MCF 10A (cell line): Measurements from ENCODE around the gene ITGA4. TPM values are rescaled to one million over a fixed set of nuclear protein-coding genes. Genes with fewer than 3 reads are reported as not detected.
A peak's percentile ranks its signal among the peaks of the same experiment; 100 is the strongest.

ENCODE experiments used
- BruUV-seq: library from RNA; stranded (reverse); fragments of 400-500 nt; replicated peaks from 2 replicates; lab custom pipeline; 2021; lab: Mats Ljungman, UMichigan
- CTCF ChIA-PET: fragments of 300-600 bp; sonication (Branson Sonifier 250); formaldehyde crosslinking; extraction: SDS; loops from one replicate; lab custom pipeline; 2021; ENCODE audit warnings: antibody characterized with exemption, inconsistent platforms; lab: Yijun Ruan, JAX
- POLR2A ChIA-PET: fragments of 300-600, 350-650 bp; sonication (Branson Sonifier 250); formaldehyde crosslinking; extraction: SDS; loops from one replicate; lab custom pipeline; 2020; ENCODE audit warnings: antibody characterized with exemption, inconsistent platforms; lab: Yijun Ruan, JAX
- DNase-seq: peaks from one replicate; pipeline ENCODE4 v3.0.0-alpha.2; 2018; ENCODE audit not compliant: unreplicated experiment
- H3K27ac Mint-ChIP-seq: one replicate; pipeline ENCODE4 v1.8.0; 2022; ENCODE audit warnings: mild to moderate bottlenecking, low read depth, mixed read lengths; ENCODE audit not compliant: unreplicated experiment
- H3K27me3 Mint-ChIP-seq: one replicate; pipeline ENCODE4 v1.8.0; 2022; ENCODE audit warnings: mixed read lengths; ENCODE audit not compliant: insufficient read depth, unreplicated experiment
- H3K36me3 Mint-ChIP-seq: one replicate; pipeline ENCODE4 v1.8.0; 2022; ENCODE audit warnings: mild to moderate bottlenecking, moderate library complexity, mixed read lengths; ENCODE audit not compliant: insufficient read depth, unreplicated experiment
- H3K4me1 Mint-ChIP-seq: one replicate; pipeline ENCODE4 v1.8.0; 2022; ENCODE audit warnings: mixed read lengths; ENCODE audit not compliant: insufficient read depth, unreplicated experiment
- H3K4me3 Mint-ChIP-seq: one replicate; pipeline ENCODE4 v1.8.0; 2022; ENCODE audit warnings: mild to moderate bottlenecking, moderate library complexity, mixed read lengths; ENCODE audit not compliant: unreplicated experiment
- H3K9me3 Mint-ChIP-seq: one replicate; pipeline ENCODE4 v1.8.0; 2022; ENCODE audit warnings: mixed read lengths; ENCODE audit not compliant: unreplicated experiment
- intact Hi-C: fragments of 100-400 bp; cut with micrococcal nuclease; formaldehyde crosslinking; loops from 2 replicates; pipeline ENCODE4 v1.14.1; 2022
- total RNA-seq: library from RNA; stranded (reverse); gene quantifications from 2 replicates; pipeline ENCODE4 v1.2.3, GENCODE V29; 2022
- TF ChIP-seq, protein P1 (sequence below): fragments of 200-600 bp; IDR thresholded peaks from one replicate; pipeline ENCODE4 v1.8.0; 2022; ENCODE audit warnings: antibody characterized with exemption, mild to moderate bottlenecking; ENCODE audit not compliant: unreplicated experiment

ITGA4 gene
- total RNA-seq, 1 experiment from 2014 or later, result 0.19 TPM

DNA sequence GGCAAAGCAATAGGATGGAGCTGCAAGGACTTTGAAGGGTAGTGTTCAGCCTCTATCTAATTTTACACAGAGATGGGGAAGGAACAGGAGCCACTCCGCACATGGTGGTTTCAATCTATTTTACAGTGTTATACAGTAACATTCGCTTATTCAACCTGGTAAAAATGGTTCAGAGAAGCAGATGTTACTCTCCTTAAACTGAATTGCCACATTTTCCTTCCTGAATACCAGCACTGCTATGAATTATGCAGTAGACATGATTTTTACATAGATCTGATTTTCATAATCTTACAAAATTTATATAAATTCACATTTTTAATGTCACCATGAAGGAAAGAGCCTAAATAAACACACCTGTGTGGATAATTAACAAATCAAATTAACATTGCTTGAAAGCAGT, 85.0 kb downstream of the ITGA4 start:
- no TSS peak for BruUV-seq
- no peaks in the 10 kb centered on the region for H3K27me3 Mint-ChIP-seq
- intact Hi-C loops, result no loop called here
- H3K4me1 Mint-ChIP-seq, result no peaks in the 10 kb centered on the region
- ChIA-PET CTCF (no interaction called here), POLR2A (no interaction called here)
- TF ChIP-seq, protein P1, sequence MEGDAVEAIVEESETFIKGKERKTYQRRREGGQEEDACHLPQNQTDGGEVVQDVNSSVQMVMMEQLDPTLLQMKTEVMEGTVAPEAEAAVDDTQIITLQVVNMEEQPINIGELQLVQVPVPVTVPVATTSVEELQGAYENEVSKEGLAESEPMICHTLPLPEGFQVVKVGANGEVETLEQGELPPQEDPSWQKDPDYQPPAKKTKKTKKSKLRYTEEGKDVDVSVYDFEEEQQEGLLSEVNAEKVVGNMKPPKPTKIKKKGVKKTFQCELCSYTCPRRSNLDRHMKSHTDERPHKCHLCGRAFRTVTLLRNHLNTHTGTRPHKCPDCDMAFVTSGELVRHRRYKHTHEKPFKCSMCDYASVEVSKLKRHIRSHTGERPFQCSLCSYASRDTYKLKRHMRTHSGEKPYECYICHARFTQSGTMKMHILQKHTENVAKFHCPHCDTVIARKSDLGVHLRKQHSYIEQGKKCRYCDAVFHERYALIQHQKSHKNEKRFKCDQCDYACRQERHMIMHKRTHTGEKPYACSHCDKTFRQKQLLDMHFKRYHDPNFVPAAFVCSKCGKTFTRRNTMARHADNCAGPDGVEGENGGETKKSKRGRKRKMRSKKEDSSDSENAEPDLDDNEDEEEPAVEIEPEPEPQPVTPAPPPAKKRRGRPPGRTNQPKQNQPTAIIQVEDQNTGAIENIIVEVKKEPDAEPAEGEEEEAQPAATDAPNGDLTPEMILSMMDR, result no peak
- no peaks in the 10 kb centered on the region for H3K36me3 Mint-ChIP-seq
- no peak for DNase-seq
- no peak overlapping the region for H3K4me3 Mint-ChIP-seq
- H3K27ac Mint-ChIP-seq, result no peak overlapping the region
- H3K9me3 Mint-ChIP-seq, result no peaks in the 10 kb centered on the region

DNA sequence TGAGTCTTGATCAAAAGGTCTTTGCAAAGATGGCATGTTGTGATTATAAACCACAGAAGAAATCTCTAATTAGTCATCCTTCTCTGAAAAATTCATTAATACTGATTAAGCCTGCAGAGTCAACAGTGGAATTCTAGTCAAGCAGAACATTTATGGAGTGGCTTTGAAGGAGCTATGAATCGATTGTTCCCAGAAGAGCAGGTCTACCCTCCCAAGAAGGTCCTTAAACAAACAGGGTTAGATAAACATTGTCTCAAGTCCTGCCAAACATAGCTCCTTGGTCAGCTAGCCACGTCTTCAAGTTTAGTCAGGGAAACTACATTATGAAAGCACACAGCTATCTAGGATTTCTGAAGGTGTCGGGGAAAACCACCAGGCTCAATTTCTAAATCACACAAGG, 88.9 kb downstream of the ITGA4 start:
- DNase-seq, result no peak
- intact Hi-C loops, result no loop called here
- Mint-ChIP-seq H3K9me3 (no peaks in the 10 kb centered on the region), H3K4me3 (no peak overlapping the region), H3K27ac (no peak overlapping the region), H3K27me3 (no peaks in the 10 kb centered on the region), H3K4me1 (no peaks in the 10 kb centered on the region), H3K36me3 (peaks cover 6% of the 10 kb centered on the region)
- CTCF ChIA-PET, result interaction anchor here (0.6 kb wide), 1 partner anchor 15 kb away, joined by 3 read pairs; no protein-coding TSS in a partner anchor
- POLR2A ChIA-PET, result interaction anchor here (0.6 to 0.8 kb wide), 2 partner anchors 16 to 37 kb away, joined by 3 read pairs; no protein-coding TSS in a partner anchor
- no TSS peak for BruUV-seq
- TF ChIP-seq, protein P1, result no peak

DNA sequence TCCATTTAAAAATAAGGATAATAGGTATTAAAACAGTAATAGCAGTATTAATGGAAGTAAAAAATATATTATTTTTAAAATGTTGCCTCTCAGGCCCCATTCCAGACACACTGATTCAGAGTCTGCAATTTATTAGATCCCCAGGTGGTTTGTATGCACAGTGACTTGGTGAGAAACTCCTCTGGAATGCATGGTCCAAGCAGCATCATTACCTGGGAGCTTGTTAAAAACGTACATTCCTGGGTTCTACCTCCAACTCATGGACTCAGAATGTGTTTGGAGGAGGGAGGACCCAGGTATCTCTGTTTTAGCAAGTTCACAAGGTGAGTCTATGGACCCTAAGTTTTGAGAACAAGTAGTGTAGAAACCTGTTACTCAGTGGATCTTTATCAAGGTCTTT, 95.6 kb downstream of the ITGA4 start:
- peaks cover 5% of the 10 kb centered on the region for H3K4me1 Mint-ChIP-seq
- intact Hi-C loops, result no loop called here
- no peaks in the 10 kb centered on the region for H3K9me3 Mint-ChIP-seq
- no peak overlapping the region for H3K4me3 Mint-ChIP-seq
- peaks cover 11% of the 10 kb centered on the region for H3K36me3 Mint-ChIP-seq
- ChIA-PET CTCF (no interaction called here), POLR2A (no interaction called here)
- BruUV-seq, result no TSS peak
- TF ChIP-seq, protein P1, result no peak
- peak; percentile 18 for DNase-seq
- H3K27me3 Mint-ChIP-seq, result no peaks in the 10 kb centered on the region
- no peak overlapping the region for H3K27ac Mint-ChIP-seq

DNA sequence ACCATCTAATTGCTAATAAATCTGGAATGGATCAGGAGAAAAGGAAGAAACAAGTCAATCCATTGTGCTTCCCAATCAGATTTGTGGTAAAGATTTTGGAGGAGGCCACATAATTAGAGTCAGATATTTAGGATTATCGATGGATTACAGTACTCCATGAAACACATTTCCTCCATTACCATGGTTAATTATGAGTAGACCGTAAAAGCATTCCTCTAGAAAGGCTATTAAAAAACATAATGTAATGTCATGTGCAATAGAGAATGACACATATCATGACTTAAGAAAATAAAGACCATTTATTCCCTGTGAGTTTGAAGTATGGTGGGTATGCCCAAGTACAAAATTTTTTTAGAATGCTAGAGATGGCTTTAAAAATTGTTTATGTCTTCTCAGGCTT, 96.1 kb downstream of the ITGA4 start:
- H3K4me3 Mint-ChIP-seq, result no peak overlapping the region
- no peak for DNase-seq
- H3K4me1 Mint-ChIP-seq, result peaks cover 5% of the 10 kb centered on the region
- no peak overlapping the region for H3K27ac Mint-ChIP-seq
- H3K27me3 Mint-ChIP-seq, result no peaks in the 10 kb centered on the region
- H3K9me3 Mint-ChIP-seq, result no peaks in the 10 kb centered on the region
- CTCF ChIA-PET, result no interaction called here
- intact Hi-C loops, result no loop called here
- peaks cover 8% of the 10 kb centered on the region for H3K36me3 Mint-ChIP-seq
- POLR2A ChIA-PET, result no interaction called here
- TF ChIP-seq, protein P1, result no peak
- BruUV-seq, result no TSS peak
